ENCODE measurements around the gene ZKSCAN2. TPM values are rescaled to one million over a fixed set of nuclear protein-coding genes. Genes with fewer than 3 reads are reported as not detected.

The ZKSCAN2 gene
- total and polyA plus RNA-seq, 4 donors: 0.47 to 3.4 (median 1.7) TPM

- 89% methylated on average over 17 of the region's 17 CpGs for WGBS
- no peaks in the 10 kb centered on the region for H3K36me3 ChIP-seq (ENCODE audit: control insufficient read depth in 4 of 4, insufficient read depth in 3 of 4, low read depth in 1 of 4, low read length in 3 of 4)
- no peak overlapping the region for H3K4me3 ChIP-seq (ENCODE audit: low read depth in 1 of 3, low read length in 3 of 3)
- TF ChIP-seq HNF4A (conservative IDR thresholded peaks at IDR 0.05) (no peak), HNF4G (IDR thresholded peaks at IDR 0.05) (no peak), RXRA (IDR thresholded peaks at IDR 0.05) (no peak), JUND (IDR thresholded peaks at IDR 0.05) (no peak), SP1 (IDR thresholded peaks at IDR 0.05) (no peak), GABPA (IDR thresholded peaks at IDR 0.05 in 1 of 2, conservative IDR thresholded peaks at IDR 0.05 in 1 of 2) (no peak), YY1 (IDR thresholded peaks at IDR 0.05) (no peak), ATF3 (IDR thresholded peaks at IDR 0.05) (no peak), FOXA1 (IDR thresholded peaks at IDR 0.05) (no peak), CTCF (IDR thresholded peaks at IDR 0.05; ENCODE audit: low read depth, low read length, missing input control) (no peak), FOXA2 (IDR thresholded peaks at IDR 0.05) (no peak), NR2F2 (IDR thresholded peaks at IDR 0.05) (no peak)
- TF ChIP-seq, protein P1, sequence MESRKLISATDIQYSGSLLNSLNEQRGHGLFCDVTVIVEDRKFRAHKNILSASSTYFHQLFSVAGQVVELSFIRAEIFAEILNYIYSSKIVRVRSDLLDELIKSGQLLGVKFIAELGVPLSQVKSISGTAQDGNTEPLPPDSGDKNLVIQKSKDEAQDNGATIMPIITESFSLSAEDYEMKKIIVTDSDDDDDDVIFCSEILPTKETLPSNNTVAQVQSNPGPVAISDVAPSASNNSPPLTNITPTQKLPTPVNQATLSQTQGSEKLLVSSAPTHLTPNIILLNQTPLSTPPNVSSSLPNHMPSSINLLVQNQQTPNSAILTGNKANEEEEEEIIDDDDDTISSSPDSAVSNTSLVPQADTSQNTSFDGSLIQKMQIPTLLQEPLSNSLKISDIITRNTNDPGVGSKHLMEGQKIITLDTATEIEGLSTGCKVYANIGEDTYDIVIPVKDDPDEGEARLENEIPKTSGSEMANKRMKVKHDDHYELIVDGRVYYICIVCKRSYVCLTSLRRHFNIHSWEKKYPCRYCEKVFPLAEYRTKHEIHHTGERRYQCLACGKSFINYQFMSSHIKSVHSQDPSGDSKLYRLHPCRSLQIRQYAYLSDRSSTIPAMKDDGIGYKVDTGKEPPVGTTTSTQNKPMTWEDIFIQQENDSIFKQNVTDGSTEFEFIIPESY (IDR thresholded peaks at IDR 0.05): no peak
- peaks cover 0 to 9% (median 6%) of the 10 kb centered on the region in 4 donors for H3K4me1 ChIP-seq (ENCODE audit: control insufficient read depth in 4 of 4, insufficient read depth in 4 of 4, low read length in 3 of 4)
- no peaks in the 10 kb centered on the region for H3K27me3 ChIP-seq (ENCODE audit: control insufficient read depth in 4 of 4, insufficient read depth in 4 of 4, low read length in 3 of 4)
- no peak overlapping the region for H3K27ac ChIP-seq (ENCODE audit: low read depth in 1 of 2, low read length in 2 of 2)
- no peak for DNase-seq (ENCODE audit: low spot score)
- H3K9me3 ChIP-seq (ENCODE audit: control insufficient read depth in 4 of 4, low read length in 3 of 4): no peaks in the 10 kb centered on the region
- H3K9ac ChIP-seq (ENCODE audit: low read depth in 1 of 2, low read length in 2 of 2): no peak overlapping the region
These were observed 40.5 kb downstream of the ZKSCAN2 start for GRCh38 chr16:25217112-25217511.

GRCh38 chr16:25213709-25214397 is 43.8 kb downstream of the ZKSCAN2 start:
- peaks cover 0 to 2% (median 0%) of the 10 kb centered on the region in 4 donors for H3K4me1 ChIP-seq (ENCODE audit: control insufficient read depth in 4 of 4, insufficient read depth in 4 of 4, low read length in 3 of 4)
- 51% methylated on average over 6 of the region's 6 CpGs for WGBS
- no peaks in the 10 kb centered on the region for H3K27me3 ChIP-seq (ENCODE audit: control insufficient read depth in 4 of 4, insufficient read depth in 4 of 4, low read length in 3 of 4)
- H3K9ac ChIP-seq (ENCODE audit: low read depth in 1 of 2, low read length in 2 of 2): no peak overlapping the region
- DNase-seq (ENCODE audit: low spot score): no peak
- H3K9me3 ChIP-seq (ENCODE audit: control insufficient read depth in 4 of 4, low read length in 3 of 4): no peaks in the 10 kb centered on the region
- H3K36me3 ChIP-seq (ENCODE audit: control insufficient read depth in 4 of 4, insufficient read depth in 3 of 4, low read depth in 1 of 4, low read length in 3 of 4): no peaks in the 10 kb centered on the region
- no peak overlapping the region for H3K27ac ChIP-seq (ENCODE audit: low read depth in 1 of 2, low read length in 2 of 2)
- no peak overlapping the region for H3K4me3 ChIP-seq (ENCODE audit: low read depth in 1 of 3, low read length in 3 of 3)
- TF ChIP-seq YY1 (IDR thresholded peaks at IDR 0.05): no peak
- TF ChIP-seq HNF4A (conservative IDR thresholded peaks at IDR 0.05): no peak
- TF ChIP-seq HNF4G (IDR thresholded peaks at IDR 0.05): no peak
- no peak for TF ChIP-seq FOXA1 (IDR thresholded peaks at IDR 0.05)
- no peak for TF ChIP-seq TAF1 (conservative IDR thresholded peaks at IDR 0.05)
- no peak for TF ChIP-seq NR2F2 (IDR thresholded peaks at IDR 0.05)
- no peak for TF ChIP-seq REST (IDR thresholded peaks at IDR 0.05)
- TF ChIP-seq SP1 (IDR thresholded peaks at IDR 0.05): no peak
- TF ChIP-seq, protein P1 (IDR thresholded peaks at IDR 0.05): no peak
- no peak for TF ChIP-seq JUND (IDR thresholded peaks at IDR 0.05)
- no peak for TF ChIP-seq ATF3 (IDR thresholded peaks at IDR 0.05)
- TF ChIP-seq RAD21 (IDR thresholded peaks at IDR 0.05): no peak
- no peak for TF ChIP-seq RXRA (IDR thresholded peaks at IDR 0.05)
- TF ChIP-seq EGR1 (IDR thresholded peaks at IDR 0.05; ENCODE audit: low read depth in 2 of 2): no peak
- TF ChIP-seq GABPA (IDR thresholded peaks at IDR 0.05 in 1 of 2, conservative IDR thresholded peaks at IDR 0.05 in 1 of 2): no peak
- TF ChIP-seq, protein P2, sequence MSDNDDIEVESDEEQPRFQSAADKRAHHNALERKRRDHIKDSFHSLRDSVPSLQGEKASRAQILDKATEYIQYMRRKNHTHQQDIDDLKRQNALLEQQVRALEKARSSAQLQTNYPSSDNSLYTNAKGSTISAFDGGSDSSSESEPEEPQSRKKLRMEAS (IDR thresholded peaks at IDR 0.05): no peak
- TF ChIP-seq FOXA2 (IDR thresholded peaks at IDR 0.05): no peak
